K562 (cell line): ENCODE data around the gene ZDHHC15.
"Not testable (repeated sequence)": the region's sequence is repeated elsewhere in the genome, so short reads cannot be mapped to it uniquely, and the experiment has no call there.

ENCODE experiments used
- CEBPB ChIP-seq: fragments of 450-650 bp; IDR thresholded peaks from 2 replicates; pipeline ENCODE4 v1.6.1; 2016; ENCODE audit warnings: missing genetic modification characterization, missing compliant biosample characterization
- CHD1 ChIP-seq: fragments of 200-600 bp; sonication (generic); IDR thresholded peaks from one replicate; pipeline ENCODE4 v1.6.1; 2012; ENCODE audit warnings: mild to moderate bottlenecking, moderate library complexity, low read length, inconsistent platforms
- ETV5 ChIP-seq: sonication (generic); formaldehyde crosslinking; IDR thresholded peaks from 2 replicates; pipeline ENCODE4 v1.4.0; 2020; ENCODE audit warnings: low read depth, mild to moderate bottlenecking, missing genetic modification reagents
- MXI1 ChIP-seq: IDR thresholded peaks from 2 replicates; pipeline ENCODE4 v1.6.1; 2011; ENCODE audit warnings: low read depth, mild to moderate bottlenecking, improper control_type of control experiment, low read length
- POLR2A ChIP-seq: fragments of 450-650 bp; conservative IDR thresholded peaks from 2 replicates; pipeline ENCODE4 v1.6.1; 2016
- POLR2AphosphoS5 ChIP-seq: IDR thresholded peaks from 2 replicates; pipeline ENCODE4 v1.6.1; 2011; ENCODE audit warnings: mild to moderate bottlenecking, low read depth, low read length, moderate library complexity; ENCODE audit not compliant: control insufficient read depth, insufficient read depth
- TCFL5 ChIP-seq: fragments of 250-450 bp; sonication (Bioruptor Pico); conservative IDR thresholded peaks from 2 replicates; pipeline ENCODE4 v1.6.1; 2021; ENCODE audit warnings: mild to moderate bottlenecking, moderate library complexity, matching md5 sums
- TF ChIP-seq, protein P1 (sequence below): sonication (generic); formaldehyde crosslinking; IDR thresholded peaks from 2 replicates; pipeline ENCODE4 v1.9.0; 2022; ENCODE audit warnings: mild to moderate bottlenecking, missing genetic modification reagents
- TF ChIP-seq, protein P2 (sequence below): sonication (generic); formaldehyde crosslinking; IDR thresholded peaks from 2 replicates; pipeline ENCODE4 v1.8.1; 2023; ENCODE audit warnings: mild to moderate bottlenecking, missing genetic modification reagents
- TF ChIP-seq, protein P3 (sequence below), 3 experiments: IDR thresholded peaks in 2 of 3; conservative IDR thresholded peaks in 1 of 3; 2 replicates each; pipeline ENCODE4 v1.5.1; 2011 to 2012; ENCODE audit warnings: low read length in 3 of 3, mild to moderate bottlenecking in 3 of 3, control low read depth in 2 of 3, improper control_type of control experiment in 1 of 3, inconsistent platforms in 1 of 3, low read depth in 1 of 3, mixed read lengths in 1 of 3, moderate library complexity in 1 of 3; ENCODE audit not compliant: insufficient read depth in 2 of 3
- TF ChIP-seq, protein P4 (sequence below): sonication (generic); formaldehyde crosslinking; IDR thresholded peaks from 2 replicates; pipeline ENCODE4 v1.9.0; 2022; ENCODE audit warnings: mild to moderate bottlenecking, missing genetic modification reagents
- TF ChIP-seq, protein P5 (sequence below), 2 experiments: fragments of 450-650 bp in 1 of 2; sonication (generic) in 1 of 2; formaldehyde crosslinking in 1 of 2; IDR thresholded peaks; 2 replicates each; pipeline versions ENCODE4 v1.7.1 to v1.9.0; 2016 to 2022; ENCODE audit warnings: inconsistent platforms in 1 of 2, mild to moderate bottlenecking in 1 of 2, missing genetic modification reagents in 1 of 2

DNA sequence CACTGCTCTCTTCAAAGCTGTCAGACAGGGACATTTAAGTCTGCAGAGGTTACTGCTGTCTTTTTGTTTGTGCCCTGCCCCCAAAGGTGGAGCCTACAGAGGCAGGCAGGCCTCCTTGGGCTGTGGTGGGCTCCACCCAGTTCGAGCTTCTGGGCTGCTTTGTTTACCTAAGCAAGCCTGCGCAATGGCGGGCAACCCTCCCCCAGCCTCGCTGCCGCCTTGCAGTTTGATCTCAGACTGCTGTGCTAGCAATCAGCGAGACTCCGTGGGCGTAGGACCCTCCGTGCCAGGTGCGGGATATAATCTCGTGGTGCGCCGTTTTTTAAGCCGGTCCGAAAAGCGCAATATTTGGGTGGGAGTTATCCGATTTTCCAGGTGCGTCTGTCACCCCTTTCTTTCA lies 37.7 kb upstream of the ZDHHC15 start:
- not testable (repeated sequence) for TF ChIP-seq POLR2AphosphoS5; POLR2A; TCFL5 (CRISPR knock-in tag); CHD1; ETV5 (CRISPR knock-in tag); CEBPB (tag); MXI1
- TF ChIP-seq, protein P1, sequence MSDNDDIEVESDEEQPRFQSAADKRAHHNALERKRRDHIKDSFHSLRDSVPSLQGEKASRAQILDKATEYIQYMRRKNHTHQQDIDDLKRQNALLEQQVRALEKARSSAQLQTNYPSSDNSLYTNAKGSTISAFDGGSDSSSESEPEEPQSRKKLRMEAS (CRISPR knock-in tag): not testable (repeated sequence)
- TF ChIP-seq, protein P2, sequence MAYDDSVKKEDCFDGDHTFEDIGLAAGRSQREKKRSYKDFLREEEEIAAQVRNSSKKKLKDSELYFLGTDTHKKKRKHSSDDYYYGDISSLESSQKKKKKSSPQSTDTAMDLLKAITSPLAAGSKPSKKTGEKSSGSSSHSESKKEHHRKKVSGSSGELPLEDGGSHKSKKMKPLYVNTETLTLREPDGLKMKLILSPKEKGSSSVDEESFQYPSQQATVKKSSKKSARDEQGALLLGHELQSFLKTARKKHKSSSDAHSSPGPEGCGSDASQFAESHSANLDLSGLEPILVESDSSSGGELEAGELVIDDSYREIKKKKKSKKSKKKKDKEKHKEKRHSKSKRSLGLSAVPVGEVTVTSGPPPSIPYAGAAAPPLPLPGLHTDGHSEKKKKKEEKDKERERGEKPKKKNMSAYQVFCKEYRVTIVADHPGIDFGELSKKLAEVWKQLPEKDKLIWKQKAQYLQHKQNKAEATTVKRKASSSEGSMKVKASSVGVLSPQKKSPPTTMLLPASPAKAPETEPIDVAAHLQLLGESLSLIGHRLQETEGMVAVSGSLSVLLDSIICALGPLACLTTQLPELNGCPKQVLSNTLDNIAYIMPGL (CRISPR knock-in tag): not testable (repeated sequence)
- TF ChIP-seq, protein P3, sequence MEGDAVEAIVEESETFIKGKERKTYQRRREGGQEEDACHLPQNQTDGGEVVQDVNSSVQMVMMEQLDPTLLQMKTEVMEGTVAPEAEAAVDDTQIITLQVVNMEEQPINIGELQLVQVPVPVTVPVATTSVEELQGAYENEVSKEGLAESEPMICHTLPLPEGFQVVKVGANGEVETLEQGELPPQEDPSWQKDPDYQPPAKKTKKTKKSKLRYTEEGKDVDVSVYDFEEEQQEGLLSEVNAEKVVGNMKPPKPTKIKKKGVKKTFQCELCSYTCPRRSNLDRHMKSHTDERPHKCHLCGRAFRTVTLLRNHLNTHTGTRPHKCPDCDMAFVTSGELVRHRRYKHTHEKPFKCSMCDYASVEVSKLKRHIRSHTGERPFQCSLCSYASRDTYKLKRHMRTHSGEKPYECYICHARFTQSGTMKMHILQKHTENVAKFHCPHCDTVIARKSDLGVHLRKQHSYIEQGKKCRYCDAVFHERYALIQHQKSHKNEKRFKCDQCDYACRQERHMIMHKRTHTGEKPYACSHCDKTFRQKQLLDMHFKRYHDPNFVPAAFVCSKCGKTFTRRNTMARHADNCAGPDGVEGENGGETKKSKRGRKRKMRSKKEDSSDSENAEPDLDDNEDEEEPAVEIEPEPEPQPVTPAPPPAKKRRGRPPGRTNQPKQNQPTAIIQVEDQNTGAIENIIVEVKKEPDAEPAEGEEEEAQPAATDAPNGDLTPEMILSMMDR (IDR thresholded peaks at IDR 0.05 in 2 of 3, conservative IDR thresholded peaks at IDR 0.05 in 1 of 3; ENCODE audit: insufficient read depth in 2 of 3, low read depth in 1 of 3, low read length in 3 of 3): not testable (repeated sequence)
- TF ChIP-seq, protein P4, sequence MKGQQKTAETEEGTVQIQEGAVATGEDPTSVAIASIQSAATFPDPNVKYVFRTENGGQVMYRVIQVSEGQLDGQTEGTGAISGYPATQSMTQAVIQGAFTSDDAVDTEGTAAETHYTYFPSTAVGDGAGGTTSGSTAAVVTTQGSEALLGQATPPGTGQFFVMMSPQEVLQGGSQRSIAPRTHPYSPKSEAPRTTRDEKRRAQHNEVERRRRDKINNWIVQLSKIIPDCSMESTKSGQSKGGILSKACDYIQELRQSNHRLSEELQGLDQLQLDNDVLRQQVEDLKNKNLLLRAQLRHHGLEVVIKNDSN (CRISPR knock-in tag): not testable (repeated sequence)
- TF ChIP-seq, protein P5, sequence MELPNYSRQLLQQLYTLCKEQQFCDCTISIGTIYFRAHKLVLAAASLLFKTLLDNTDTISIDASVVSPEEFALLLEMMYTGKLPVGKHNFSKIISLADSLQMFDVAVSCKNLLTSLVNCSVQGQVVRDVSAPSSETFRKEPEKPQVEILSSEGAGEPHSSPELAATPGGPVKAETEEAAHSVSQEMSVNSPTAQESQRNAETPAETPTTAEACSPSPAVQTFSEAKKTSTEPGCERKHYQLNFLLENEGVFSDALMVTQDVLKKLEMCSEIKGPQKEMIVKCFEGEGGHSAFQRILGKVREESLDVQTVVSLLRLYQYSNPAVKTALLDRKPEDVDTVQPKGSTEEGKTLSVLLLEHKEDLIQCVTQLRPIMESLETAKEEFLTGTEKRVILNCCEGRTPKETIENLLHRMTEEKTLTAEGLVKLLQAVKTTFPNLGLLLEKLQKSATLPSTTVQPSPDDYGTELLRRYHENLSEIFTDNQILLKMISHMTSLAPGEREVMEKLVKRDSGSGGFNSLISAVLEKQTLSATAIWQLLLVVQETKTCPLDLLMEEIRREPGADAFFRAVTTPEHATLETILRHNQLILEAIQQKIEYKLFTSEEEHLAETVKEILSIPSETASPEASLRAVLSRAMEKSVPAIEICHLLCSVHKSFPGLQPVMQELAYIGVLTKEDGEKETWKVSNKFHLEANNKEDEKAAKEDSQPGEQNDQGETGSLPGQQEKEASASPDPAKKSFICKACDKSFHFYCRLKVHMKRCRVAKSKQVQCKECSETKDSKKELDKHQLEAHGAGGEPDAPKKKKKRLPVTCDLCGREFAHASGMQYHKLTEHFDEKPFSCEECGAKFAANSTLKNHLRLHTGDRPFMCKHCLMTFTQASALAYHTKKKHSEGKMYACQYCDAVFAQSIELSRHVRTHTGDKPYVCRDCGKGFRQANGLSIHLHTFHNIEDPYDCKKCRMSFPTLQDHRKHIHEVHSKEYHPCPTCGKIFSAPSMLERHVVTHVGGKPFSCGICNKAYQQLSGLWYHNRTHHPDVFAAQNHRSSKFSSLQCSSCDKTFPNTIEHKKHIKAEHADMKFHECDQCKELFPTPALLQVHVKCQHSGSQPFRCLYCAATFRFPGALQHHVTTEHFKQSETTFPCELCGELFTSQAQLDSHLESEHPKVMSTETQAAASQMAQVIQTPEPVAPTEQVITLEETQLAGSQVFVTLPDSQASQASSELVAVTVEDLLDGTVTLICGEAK (IDR thresholded peaks at IDR 0.05): not testable (repeated sequence)
- TF ChIP-seq, protein P5 (CRISPR knock-in tag; IDR thresholded peaks at IDR 0.05): not testable (repeated sequence)
